Measurements from ENCODE around the gene RESF1. TPM values are rescaled to one million over a fixed set of nuclear protein-coding genes. Genes with fewer than 3 reads are reported as not detected.

The RESF1 gene, protein sequence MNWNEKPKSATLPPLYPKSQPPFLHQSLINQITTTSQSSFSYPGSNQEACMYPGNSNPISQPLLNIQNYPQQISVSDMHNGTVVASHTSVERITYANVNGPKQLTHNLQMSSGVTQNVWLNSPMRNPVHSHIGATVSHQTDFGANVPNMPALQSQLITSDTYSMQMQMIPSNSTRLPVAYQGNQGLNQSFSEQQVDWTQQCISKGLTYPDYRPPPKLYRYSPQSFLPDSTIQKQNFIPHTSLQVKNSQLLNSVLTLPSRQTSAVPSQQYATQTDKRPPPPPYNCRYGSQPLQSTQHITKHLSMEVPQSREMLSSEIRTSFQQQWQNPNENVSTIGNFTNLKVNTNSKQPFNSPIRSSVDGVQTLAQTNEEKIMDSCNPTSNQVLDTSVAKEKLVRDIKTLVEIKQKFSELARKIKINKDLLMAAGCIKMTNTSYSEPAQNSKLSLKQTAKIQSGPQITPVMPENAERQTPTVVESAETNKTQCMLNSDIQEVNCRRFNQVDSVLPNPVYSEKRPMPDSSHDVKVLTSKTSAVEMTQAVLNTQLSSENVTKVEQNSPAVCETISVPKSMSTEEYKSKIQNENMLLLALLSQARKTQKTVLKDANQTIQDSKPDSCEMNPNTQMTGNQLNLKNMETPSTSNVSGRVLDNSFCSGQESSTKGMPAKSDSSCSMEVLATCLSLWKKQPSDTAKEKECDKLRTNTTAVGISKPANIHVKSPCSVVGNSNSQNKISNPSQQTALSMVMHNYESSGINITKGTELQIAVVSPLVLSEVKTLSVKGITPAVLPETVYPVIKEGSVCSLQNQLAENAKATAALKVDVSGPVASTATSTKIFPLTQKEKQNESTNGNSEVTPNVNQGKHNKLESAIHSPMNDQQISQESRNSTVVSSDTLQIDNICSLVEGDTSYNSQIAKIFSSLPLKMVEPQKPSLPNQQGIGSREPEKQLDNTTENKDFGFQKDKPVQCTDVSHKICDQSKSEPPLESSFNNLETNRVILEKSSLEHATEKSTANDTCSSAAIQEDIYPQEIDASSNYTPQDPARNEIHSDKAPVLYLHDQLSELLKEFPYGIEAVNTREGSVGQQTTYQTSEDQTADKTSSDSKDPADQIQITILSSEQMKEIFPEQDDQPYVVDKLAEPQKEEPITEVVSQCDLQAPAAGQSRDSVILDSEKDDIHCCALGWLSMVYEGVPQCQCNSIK (N-terminal part only)
- total RNA-seq (2021; ENCODE audit: unreplicated experiment): 64.7 TPM
- polyA plus RNA-seq (2012): 8.4 and 14.4 TPM in 2 replicates
- percentile 94 among the genes with signal in this experiment for Bru-seq, nascent RNA
- BruChase-seq, experiment 1, labeled RNA remaining after a 6-hour chase: percentile 84 among the genes with signal in this experiment
- BruChase-seq, experiment 2, labeled RNA remaining after a 2-hour chase: percentile 96 among the genes with signal in this experiment
- long read RNA-seq, full-length matches to known transcripts: 8 of 45 reads
- long read RNA-seq, partial matches to known transcripts: 21 of 45 reads
- long read RNA-seq, other reads (novel, unspliced or antisense): 16 of 45 reads

- DNase-seq (ENCODE audit: low read depth, low spot score) (peak; percentile 83), ATAC-seq (peak; percentile 96)
- peak within 1 kb of the TSS; percentile 73 for H3K9ac ChIP-seq (ENCODE audit: low read length)
- peak within 1 kb of the TSS; percentile 92 for H3K4me2 ChIP-seq (ENCODE audit: low read length)
- no peaks in the 10 kb centered on the region for H4K20me1 ChIP-seq (ENCODE audit: insufficient read depth)
- ChIA-PET CTCF (no interaction called here), POLR2A (interaction anchor here (0.7 to 1.3 kb wide), 3 partner anchors 10 to 210 kb away, joined by 3 to 6 read pairs (median 3); no protein-coding TSS in a partner anchor), RAD21 (ENCODE audit: low non-redundant PET in 1 of 2, low total read pairs in 2 of 2, uncharacterized antibody in 2 of 2, unreplicated experiment in 2 of 2) (no interaction called here)
- intact Hi-C loops (cut with micrococcal nuclease): loop anchor here (2.0 to 5.0 kb wide), 3 partner anchors 212 to 276 kb away; no protein-coding TSS in a partner anchor
- peaks cover 45% of the 10 kb centered on the region for H3K79me2 ChIP-seq (ENCODE audit: insufficient read depth, low read length)
- no peaks in the 10 kb centered on the region for H3K9me2 ChIP-seq (ENCODE audit: insufficient read depth)
- peak within 1 kb of the TSS; percentile 13 for H2AFZ ChIP-seq (ENCODE audit: low read depth, low read length, poor library complexity, severe bottlenecking)
- H3K4me3 ChIP-seq (replicated peaks in 1 of 2; ENCODE audit: low read depth in 1 of 2, low read length in 2 of 2): peak within 1 kb of the TSS; percentile 68 to 87
- H3K27me3 ChIP-seq (ENCODE audit: insufficient read depth, low read length): no peaks in the 10 kb centered on the region
- H3K9me3 ChIP-seq (ENCODE audit: control insufficient read depth in 1 of 2, insufficient read depth in 1 of 2, low read depth in 1 of 2, low read length in 2 of 2): no peaks in the 10 kb centered on the region
- no TSS peak for BruUV-seq (replicated peaks)
- peak within 1 kb of the TSS; percentile 86 for H3K27ac ChIP-seq (ENCODE audit: low read depth, low read length)
- peaks cover 8 to 23% of the 10 kb centered on the region in 2 experiments; a peak in 3 of 4 replicates for H3K36me3 ChIP-seq (ENCODE audit: control insufficient read depth in 1 of 2, insufficient read depth in 2 of 2, low read length in 2 of 2)
- peaks cover 24 to 41% of the 10 kb centered on the region in 2 experiments for H3K4me1 ChIP-seq (ENCODE audit: control insufficient read depth in 1 of 2, insufficient read depth in 2 of 2, low read length in 2 of 2)
- TF ChIP-seq SRF (IDR thresholded peaks at IDR 0.05; ENCODE audit: low read depth) (no peak), SIN3A (IDR thresholded peaks at IDR 0.05; ENCODE audit: low read depth) (no peak), ATF3 (IDR thresholded peaks at IDR 0.05) (no peak), YY1 (IDR thresholded peaks at IDR 0.05; ENCODE audit: extremely low read depth, insufficient replicate concordance, low read depth, low read length) (no peak), TCF7L2 (IDR thresholded peaks at IDR 0.05; ENCODE audit: borderline replicate concordance, extremely low read depth, insufficient read depth, insufficient read length) (peak; percentile 99), POLR2A (IDR thresholded peaks at IDR 0.05; ENCODE audit: borderline replicate concordance, extremely low read depth, insufficient read depth, insufficient read length) (peak; percentile 45), CBX3 (IDR thresholded peaks at IDR 0.05; ENCODE audit: low read depth) (peak; percentile 92), RAD21 (IDR thresholded peaks at IDR 0.05; ENCODE audit: low read depth) (peak; percentile 27), SP1 (IDR thresholded peaks at IDR 0.05; ENCODE audit: low read depth) (peak; percentile 85), ZFX (IDR thresholded peaks at IDR 0.05) (peak; percentile 96), POLR2AphosphoS5 (IDR thresholded peaks at IDR 0.05; ENCODE audit: low read depth, low read length) (peak; percentile 87), ZNF274 (IDR thresholded peaks at IDR 0.05; ENCODE audit: low read depth, low read length) (no peak), MAX (IDR thresholded peaks at IDR 0.05) (peak; percentile 71), EGR1 (IDR thresholded peaks at IDR 0.05; ENCODE audit: low read depth) (no peak), JUND (IDR thresholded peaks at IDR 0.05) (no peak; the same call in 1 of the 2 replicates), FOSL1 (IDR thresholded peaks at IDR 0.05; ENCODE audit: low read depth) (peak; percentile 77)
- TF ChIP-seq, protein P1, sequence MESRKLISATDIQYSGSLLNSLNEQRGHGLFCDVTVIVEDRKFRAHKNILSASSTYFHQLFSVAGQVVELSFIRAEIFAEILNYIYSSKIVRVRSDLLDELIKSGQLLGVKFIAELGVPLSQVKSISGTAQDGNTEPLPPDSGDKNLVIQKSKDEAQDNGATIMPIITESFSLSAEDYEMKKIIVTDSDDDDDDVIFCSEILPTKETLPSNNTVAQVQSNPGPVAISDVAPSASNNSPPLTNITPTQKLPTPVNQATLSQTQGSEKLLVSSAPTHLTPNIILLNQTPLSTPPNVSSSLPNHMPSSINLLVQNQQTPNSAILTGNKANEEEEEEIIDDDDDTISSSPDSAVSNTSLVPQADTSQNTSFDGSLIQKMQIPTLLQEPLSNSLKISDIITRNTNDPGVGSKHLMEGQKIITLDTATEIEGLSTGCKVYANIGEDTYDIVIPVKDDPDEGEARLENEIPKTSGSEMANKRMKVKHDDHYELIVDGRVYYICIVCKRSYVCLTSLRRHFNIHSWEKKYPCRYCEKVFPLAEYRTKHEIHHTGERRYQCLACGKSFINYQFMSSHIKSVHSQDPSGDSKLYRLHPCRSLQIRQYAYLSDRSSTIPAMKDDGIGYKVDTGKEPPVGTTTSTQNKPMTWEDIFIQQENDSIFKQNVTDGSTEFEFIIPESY (IDR thresholded peaks at IDR 0.05; ENCODE audit: extremely low read depth, insufficient replicate concordance, low read length): no peak
Measured at GRCh38 chr12:31959161-31959700, at the start of gene RESF1. RESF1 (plus strand) TSS chr12:31959415; CDS start chr12:31980956, 21,541 bp downstream.

Measured in HCT116 (cell line).